Brain pericyte (primary cell): ENCODE data around the gene WDSUB1.

Source experiments
- DNase-seq: peaks from one replicate; pipeline ENCODE4 v3.0.0-alpha.2; 2012; ENCODE audit warnings: low read depth, low spot score

WDSUB1 gene

GRCh38 chr2:159224061-159224813, 62.3 kb downstream of the WDSUB1 start:
- DNase-seq, result no peak

- DNase-seq, result no peak
Observed at GRCh38 chr2:159219394-159219998, 67.0 kb downstream of the WDSUB1 start.

- no peak for DNase-seq
Observed at GRCh38 chr2:159218389-159218788, 68.1 kb downstream of the WDSUB1 start.

GRCh38 chr2:159217676-159218075, 68.8 kb downstream of the WDSUB1 start:
- DNase-seq, result no peak

GRCh38 chr2:159215116-159215515, 71.4 kb downstream of the WDSUB1 start:
- DNase-seq, result no peak

GRCh38 chr2:159214325-159214865, 72.1 kb downstream of the WDSUB1 start:
- DNase-seq, result no peak

GRCh38 chr2:159213296-159213695, 73.2 kb downstream of the WDSUB1 start:
- DNase-seq, result no peak

- no peak for DNase-seq
Observed at GRCh38 chr2:159211447-159212396, 74.8 kb downstream of the WDSUB1 start.

- no peak for DNase-seq
Observed at GRCh38 chr2:159209341-159210306, 76.9 kb downstream of the WDSUB1 start.

- no peak for DNase-seq
Observed at GRCh38 chr2:159208438-159208837, 78.1 kb downstream of the WDSUB1 start.

GRCh38 chr2:159206736-159207380, 79.6 kb downstream of the WDSUB1 start:
- no peak for DNase-seq

GRCh38 chr2:159204381-159205144, 81.9 kb downstream of the WDSUB1 start:
- no peak for DNase-seq

- DNase-seq, result peak; percentile 65
Observed at GRCh38 chr2:159202568-159203071, 83.9 kb downstream of the WDSUB1 start.

- no peak for DNase-seq
Observed at GRCh38 chr2:159201360-159202063, 85.0 kb downstream of the WDSUB1 start.

GRCh38 chr2:159200498-159200897, 86.0 kb downstream of the WDSUB1 start:
- DNase-seq, result no peak

- no peak for DNase-seq
Observed at GRCh38 chr2:159199761-159200465, 86.6 kb downstream of the WDSUB1 start.

- no peak for DNase-seq
Observed at GRCh38 chr2:159199236-159199635, 87.3 kb downstream of the WDSUB1 start.

- no peak for DNase-seq
Observed at GRCh38 chr2:159196393-159196925, 90.0 kb downstream of the WDSUB1 start.
